Liver (tissue), 9 donors: ENCODE data around the gene CDSN. TPM values are rescaled to one million over a fixed set of nuclear protein-coding genes. Genes with fewer than 3 reads are reported as not detected.

Experiments used
- DNase-seq: peaks from one replicate; pipeline ENCODE4 v3.0.0-alpha.2; 2017; ENCODE audit warnings: low spot score
- H3K27ac ChIP-seq, 2 donors: one replicate each; pipeline ENCODE4 v1.7.0; 2013; ENCODE audit warnings: inconsistent platforms in 2 of 2, low read length in 2 of 2, control low read depth in 1 of 2, low read depth in 1 of 2, mild to moderate bottlenecking in 1 of 2
- H3K27me3 ChIP-seq, 4 donors: one replicate each; pipeline versions ENCODE4 v1.6.1 to v1.7.0; 2013; ENCODE audit warnings: low read length in 3 of 4, inconsistent platforms in 1 of 4, mild to moderate bottlenecking in 1 of 4, moderate library complexity in 1 of 4; ENCODE audit not compliant: control insufficient read depth in 4 of 4, insufficient read depth in 4 of 4
- H3K36me3 ChIP-seq, 4 donors: one replicate each; pipeline versions ENCODE4 v1.6.1 to v1.7.0; 2013; ENCODE audit warnings: low read length in 3 of 4, mild to moderate bottlenecking in 3 of 4, low read depth in 1 of 4, moderate library complexity in 1 of 4; ENCODE audit not compliant: control insufficient read depth in 4 of 4, insufficient read depth in 3 of 4
- H3K4me1 ChIP-seq, 4 donors: one replicate each; pipeline versions ENCODE4 v1.6.1 to v1.7.0; 2013; ENCODE audit warnings: low read length in 3 of 4, mild to moderate bottlenecking in 3 of 4, moderate library complexity in 1 of 4; ENCODE audit not compliant: control insufficient read depth in 4 of 4, insufficient read depth in 4 of 4
- H3K4me3 ChIP-seq, 3 donors: one replicate each; pipeline versions ENCODE4 v1.6.1 to v1.7.0; 2013; ENCODE audit warnings: low read length in 3 of 3, control low read depth in 1 of 3, low read depth in 1 of 3, mild to moderate bottlenecking in 1 of 3
- H3K9ac ChIP-seq, 2 donors: one replicate each; pipeline ENCODE4 v1.7.0; 2013; ENCODE audit warnings: low read length in 2 of 2, mild to moderate bottlenecking in 2 of 2, moderate library complexity in 2 of 2, control low read depth in 1 of 2, low read depth in 1 of 2
- H3K9me3 ChIP-seq, 4 donors: one replicate each; pipeline versions ENCODE4 v1.6.1 to v1.7.0; 2013; ENCODE audit warnings: low read length in 3 of 4; ENCODE audit not compliant: control insufficient read depth in 4 of 4
- EGR1 ChIP-seq, 2 donors: IDR thresholded peaks; 2 replicates each; pipeline ENCODE4 v1.6.1; 2016 to 2018; ENCODE audit warnings: antibody characterized with exemption in 2 of 2, low read depth in 2 of 2
- FOXA2 ChIP-seq: IDR thresholded peaks from 2 replicates; pipeline ENCODE4 v1.6.1; 2016; ENCODE audit warnings: antibody characterized with exemption
- HNF4A ChIP-seq, 2 donors: conservative IDR thresholded peaks; 2 replicates each; pipeline ENCODE4 v1.6.1; 2016; ENCODE audit warnings: antibody characterized with exemption in 2 of 2, mild to moderate bottlenecking in 2 of 2
- HNF4G ChIP-seq: IDR thresholded peaks from 2 replicates; pipeline ENCODE4 v1.6.1; 2016; ENCODE audit warnings: antibody characterized with exemption
- JUND ChIP-seq, 2 donors: IDR thresholded peaks; 2 replicates each; pipeline ENCODE4 v1.6.1; 2016; ENCODE audit warnings: antibody characterized with exemption in 2 of 2
- NR2F2 ChIP-seq: IDR thresholded peaks from 2 replicates; pipeline ENCODE4 v1.6.1; 2016; ENCODE audit warnings: antibody characterized with exemption
- RAD21 ChIP-seq, 2 donors: IDR thresholded peaks; 2 replicates each; pipeline ENCODE4 v1.6.1; 2016; ENCODE audit warnings: antibody characterized with exemption in 2 of 2, mild to moderate bottlenecking in 2 of 2
- SP1 ChIP-seq: IDR thresholded peaks from 2 replicates; pipeline ENCODE4 v1.6.1; 2018; ENCODE audit warnings: antibody characterized with exemption, mild to moderate bottlenecking
- TAF1 ChIP-seq: conservative IDR thresholded peaks from 2 replicates; pipeline ENCODE4 v1.6.1; 2016; ENCODE audit warnings: antibody characterized with exemption, mild to moderate bottlenecking
- YY1 ChIP-seq: IDR thresholded peaks from 2 replicates; pipeline ENCODE4 v1.6.1; 2016; ENCODE audit warnings: antibody characterized with exemption, mild to moderate bottlenecking
- WGBS: extraction: QIAGEN DNeasy Blood & Tissue Kit; methylation state at CpG from one replicate; pipeline ENCODE4 v1.1.7; 2013; 5-methylcytosine and 5-hydroxymethylcytosine counted together
- polyA plus RNA-seq, 2 donors: library from polyadenylated mRNA; stranded (reverse) in 1 of 2; unstranded in 1 of 2; fragments of 200-250 nt in 1 of 2; fragments of >200 nt in 1 of 2; fragmentation: Nextera tagmentation in 1 of 2; extraction: Ambion mirVana in 1 of 2; gene quantifications; one replicate each; pipeline versions ENCODE4 v1.2.1 to v1.2.3, GENCODE V29; 2013 to 2015
- total RNA-seq, 2 donors: library from RNA; depleted of rRNA; stranded (reverse); fragments of >200 nt; gene quantifications; one replicate each; pipeline ENCODE4 v1.2.3, GENCODE V29; 2014
- TF ChIP-seq, protein P1 (sequence below): IDR thresholded peaks from 2 replicates; pipeline ENCODE4 v1.6.1; 2016; ENCODE audit warnings: antibody characterized with exemption
- TF ChIP-seq, protein P2 (sequence below): IDR thresholded peaks from 2 replicates; pipeline ENCODE4 v1.6.1; 2016; ENCODE audit warnings: antibody characterized with exemption
- TF ChIP-seq, protein P3 (sequence below): fragments of 150-350 bp; IDR thresholded peaks from 2 replicates; pipeline ENCODE4 v1.5.1; 2017; ENCODE audit warnings: improper control_type of control experiment, low read depth, low read length; ENCODE audit not compliant: missing input control
- TF ChIP-seq, protein P4 (sequence below): IDR thresholded peaks from 2 replicates; pipeline ENCODE4 v1.6.1; 2016; ENCODE audit warnings: antibody characterized with exemption
- TF ChIP-seq, protein P5 (sequence below): IDR thresholded peaks from 2 replicates; pipeline ENCODE4 v1.6.1; 2016; ENCODE audit warnings: antibody characterized with exemption, mild to moderate bottlenecking
- donor health status: healthy.
- donor health status: healthy.
- donor health status: healthy.
- donor health status: healthy.
- donor health status: healthy.

The CDSN gene
- total and polyA plus RNA-seq, 4 donors: not detected

DNA sequence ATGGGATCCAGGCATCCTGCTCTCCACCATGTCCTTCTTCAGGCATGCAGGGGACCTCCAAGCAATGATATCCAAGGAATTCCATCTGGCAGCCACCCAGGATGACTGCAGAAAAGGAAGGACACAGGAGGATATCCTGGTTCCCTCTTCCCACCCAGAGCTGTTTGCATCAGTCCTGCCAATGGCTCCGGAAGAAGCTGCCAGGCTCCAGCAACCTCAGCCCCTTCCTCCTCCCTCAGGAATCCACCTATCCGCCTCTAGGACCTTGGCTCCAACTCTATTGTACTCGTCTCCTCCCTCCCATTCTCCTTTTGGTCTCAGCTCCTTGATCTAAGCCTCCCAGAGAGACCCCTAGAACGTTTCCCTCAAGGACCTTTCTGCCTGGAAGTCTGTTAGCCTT, 19.4 kb upstream of the CDSN start:
- TF ChIP-seq, protein P1, sequence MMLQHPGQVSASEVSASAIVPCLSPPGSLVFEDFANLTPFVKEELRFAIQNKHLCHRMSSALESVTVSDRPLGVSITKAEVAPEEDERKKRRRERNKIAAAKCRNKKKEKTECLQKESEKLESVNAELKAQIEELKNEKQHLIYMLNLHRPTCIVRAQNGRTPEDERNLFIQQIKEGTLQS: no peak
- TF ChIP-seq JUND (IDR thresholded peaks at IDR 0.05) (no peak), SP1 (no peak), RAD21 (IDR thresholded peaks at IDR 0.05) (no peak), HNF4A (conservative IDR thresholded peaks at IDR 0.05) (no peak), YY1 (no peak)
- H3K4me3 ChIP-seq: no peak overlapping the region
- DNase-seq: no peak
- H3K9ac ChIP-seq: no peak overlapping the region
- no peaks in the 10 kb centered on the region for H3K9me3 ChIP-seq
- H3K36me3 ChIP-seq: peaks cover 0 to 8% (median 3%) of the 10 kb centered on the region in 4 donors
- H3K27me3 ChIP-seq: no peaks in the 10 kb centered on the region
- 46% methylated on average over 4 of the region's 4 CpGs for WGBS
- peaks cover 0 to 5% (median 4%) of the 10 kb centered on the region in 4 donors for H3K4me1 ChIP-seq
- no peak overlapping the region for H3K27ac ChIP-seq

DNA sequence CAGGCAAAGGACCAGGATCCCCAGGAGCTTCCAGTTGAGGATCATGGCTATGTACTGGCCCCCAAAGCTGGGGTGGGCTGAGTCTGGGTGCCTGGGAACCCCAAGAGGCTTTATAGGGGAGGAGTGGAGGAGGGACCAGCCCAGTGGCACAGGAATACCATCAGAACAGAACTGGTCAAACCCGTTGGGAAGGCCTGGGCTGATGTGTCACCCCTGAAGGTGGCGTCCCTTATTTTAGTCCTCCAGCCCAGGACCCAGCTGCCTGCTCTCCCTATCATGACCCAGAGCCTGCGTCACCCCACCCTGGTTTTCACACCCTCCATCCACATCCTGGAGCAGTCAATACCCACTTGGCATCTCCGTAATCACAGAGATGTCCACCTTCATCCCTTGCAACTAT, 18.7 kb upstream of the CDSN start, which contains the start of gene PSORS1C2:
Gene PSORS1C2 (minus strand): TSS at position 85 of the 400 bp plus-strand sequence. CDS start 40 bp downstream, at position 45.
- H3K27ac ChIP-seq: no peak within 1 kb of the TSS
- no peak within 1 kb of the TSS for H3K4me3 ChIP-seq
- no peak within 1 kb of the TSS for H3K9ac ChIP-seq
- TF ChIP-seq TAF1: no peak
- no peak for TF ChIP-seq RAD21 (IDR thresholded peaks at IDR 0.05)
- TF ChIP-seq, protein P2, sequence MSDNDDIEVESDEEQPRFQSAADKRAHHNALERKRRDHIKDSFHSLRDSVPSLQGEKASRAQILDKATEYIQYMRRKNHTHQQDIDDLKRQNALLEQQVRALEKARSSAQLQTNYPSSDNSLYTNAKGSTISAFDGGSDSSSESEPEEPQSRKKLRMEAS: no peak
- no peak for TF ChIP-seq JUND (IDR thresholded peaks at IDR 0.05)
- TF ChIP-seq HNF4G: no peak
- TF ChIP-seq, protein P1: no peak
- TF ChIP-seq EGR1 (IDR thresholded peaks at IDR 0.05; ENCODE audit: low read depth in 2 of 2): no peak
- TF ChIP-seq, protein P3, sequence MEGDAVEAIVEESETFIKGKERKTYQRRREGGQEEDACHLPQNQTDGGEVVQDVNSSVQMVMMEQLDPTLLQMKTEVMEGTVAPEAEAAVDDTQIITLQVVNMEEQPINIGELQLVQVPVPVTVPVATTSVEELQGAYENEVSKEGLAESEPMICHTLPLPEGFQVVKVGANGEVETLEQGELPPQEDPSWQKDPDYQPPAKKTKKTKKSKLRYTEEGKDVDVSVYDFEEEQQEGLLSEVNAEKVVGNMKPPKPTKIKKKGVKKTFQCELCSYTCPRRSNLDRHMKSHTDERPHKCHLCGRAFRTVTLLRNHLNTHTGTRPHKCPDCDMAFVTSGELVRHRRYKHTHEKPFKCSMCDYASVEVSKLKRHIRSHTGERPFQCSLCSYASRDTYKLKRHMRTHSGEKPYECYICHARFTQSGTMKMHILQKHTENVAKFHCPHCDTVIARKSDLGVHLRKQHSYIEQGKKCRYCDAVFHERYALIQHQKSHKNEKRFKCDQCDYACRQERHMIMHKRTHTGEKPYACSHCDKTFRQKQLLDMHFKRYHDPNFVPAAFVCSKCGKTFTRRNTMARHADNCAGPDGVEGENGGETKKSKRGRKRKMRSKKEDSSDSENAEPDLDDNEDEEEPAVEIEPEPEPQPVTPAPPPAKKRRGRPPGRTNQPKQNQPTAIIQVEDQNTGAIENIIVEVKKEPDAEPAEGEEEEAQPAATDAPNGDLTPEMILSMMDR: no peak
- TF ChIP-seq NR2F2: no peak
- TF ChIP-seq, protein P4, sequence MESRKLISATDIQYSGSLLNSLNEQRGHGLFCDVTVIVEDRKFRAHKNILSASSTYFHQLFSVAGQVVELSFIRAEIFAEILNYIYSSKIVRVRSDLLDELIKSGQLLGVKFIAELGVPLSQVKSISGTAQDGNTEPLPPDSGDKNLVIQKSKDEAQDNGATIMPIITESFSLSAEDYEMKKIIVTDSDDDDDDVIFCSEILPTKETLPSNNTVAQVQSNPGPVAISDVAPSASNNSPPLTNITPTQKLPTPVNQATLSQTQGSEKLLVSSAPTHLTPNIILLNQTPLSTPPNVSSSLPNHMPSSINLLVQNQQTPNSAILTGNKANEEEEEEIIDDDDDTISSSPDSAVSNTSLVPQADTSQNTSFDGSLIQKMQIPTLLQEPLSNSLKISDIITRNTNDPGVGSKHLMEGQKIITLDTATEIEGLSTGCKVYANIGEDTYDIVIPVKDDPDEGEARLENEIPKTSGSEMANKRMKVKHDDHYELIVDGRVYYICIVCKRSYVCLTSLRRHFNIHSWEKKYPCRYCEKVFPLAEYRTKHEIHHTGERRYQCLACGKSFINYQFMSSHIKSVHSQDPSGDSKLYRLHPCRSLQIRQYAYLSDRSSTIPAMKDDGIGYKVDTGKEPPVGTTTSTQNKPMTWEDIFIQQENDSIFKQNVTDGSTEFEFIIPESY: no peak
- no peak for TF ChIP-seq FOXA2
- peaks cover 0 to 5% (median 4%) of the 10 kb centered on the region in 4 donors for H3K4me1 ChIP-seq
- H3K36me3 ChIP-seq: peaks cover 0 to 7% (median 2%) of the 10 kb centered on the region in 4 donors
- 93% methylated on average over 4 of the region's 4 CpGs for WGBS
- DNase-seq: no peak
- no peaks in the 10 kb centered on the region for H3K9me3 ChIP-seq
- H3K27me3 ChIP-seq: no peaks in the 10 kb centered on the region

DNA sequence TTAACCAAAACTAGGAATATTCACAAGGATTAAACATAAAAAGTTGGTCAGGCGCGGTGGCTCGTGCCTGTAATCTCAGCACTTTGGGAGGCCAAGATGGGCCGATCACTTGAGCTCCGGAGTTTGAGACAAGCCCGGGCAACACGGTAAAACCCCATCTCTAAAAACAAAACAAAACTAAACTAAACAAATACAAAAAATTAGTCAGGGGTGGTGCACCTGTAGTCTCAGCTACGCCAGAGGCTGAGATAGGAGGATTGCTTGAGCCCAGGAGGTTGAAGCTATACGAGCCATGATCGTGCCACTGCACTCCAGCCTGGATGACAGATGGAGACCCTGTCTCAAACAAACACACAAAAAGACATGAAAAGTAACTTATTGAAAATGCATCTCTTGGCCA, 15.5 kb upstream of the CDSN start:
- DNase-seq: no peak
- 85% methylated on average over 10 of the region's 10 CpGs for WGBS
- H3K27me3 ChIP-seq: no peaks in the 10 kb centered on the region
- TF ChIP-seq, protein P1: no peak
- TF ChIP-seq EGR1 (IDR thresholded peaks at IDR 0.05; ENCODE audit: low read depth in 2 of 2): no peak
- TF ChIP-seq, protein P3: no peak
- TF ChIP-seq, protein P5, sequence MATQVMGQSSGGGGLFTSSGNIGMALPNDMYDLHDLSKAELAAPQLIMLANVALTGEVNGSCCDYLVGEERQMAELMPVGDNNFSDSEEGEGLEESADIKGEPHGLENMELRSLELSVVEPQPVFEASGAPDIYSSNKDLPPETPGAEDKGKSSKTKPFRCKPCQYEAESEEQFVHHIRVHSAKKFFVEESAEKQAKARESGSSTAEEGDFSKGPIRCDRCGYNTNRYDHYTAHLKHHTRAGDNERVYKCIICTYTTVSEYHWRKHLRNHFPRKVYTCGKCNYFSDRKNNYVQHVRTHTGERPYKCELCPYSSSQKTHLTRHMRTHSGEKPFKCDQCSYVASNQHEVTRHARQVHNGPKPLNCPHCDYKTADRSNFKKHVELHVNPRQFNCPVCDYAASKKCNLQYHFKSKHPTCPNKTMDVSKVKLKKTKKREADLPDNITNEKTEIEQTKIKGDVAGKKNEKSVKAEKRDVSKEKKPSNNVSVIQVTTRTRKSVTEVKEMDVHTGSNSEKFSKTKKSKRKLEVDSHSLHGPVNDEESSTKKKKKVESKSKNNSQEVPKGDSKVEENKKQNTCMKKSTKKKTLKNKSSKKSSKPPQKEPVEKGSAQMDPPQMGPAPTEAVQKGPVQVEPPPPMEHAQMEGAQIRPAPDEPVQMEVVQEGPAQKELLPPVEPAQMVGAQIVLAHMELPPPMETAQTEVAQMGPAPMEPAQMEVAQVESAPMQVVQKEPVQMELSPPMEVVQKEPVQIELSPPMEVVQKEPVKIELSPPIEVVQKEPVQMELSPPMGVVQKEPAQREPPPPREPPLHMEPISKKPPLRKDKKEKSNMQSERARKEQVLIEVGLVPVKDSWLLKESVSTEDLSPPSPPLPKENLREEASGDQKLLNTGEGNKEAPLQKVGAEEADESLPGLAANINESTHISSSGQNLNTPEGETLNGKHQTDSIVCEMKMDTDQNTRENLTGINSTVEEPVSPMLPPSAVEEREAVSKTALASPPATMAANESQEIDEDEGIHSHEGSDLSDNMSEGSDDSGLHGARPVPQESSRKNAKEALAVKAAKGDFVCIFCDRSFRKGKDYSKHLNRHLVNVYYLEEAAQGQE: no peak
- no peak for TF ChIP-seq NR2F2

More for the DNA sequence above, 15.5 kb upstream of the CDSN start:
- peaks cover 0 to 5% (median 4%) of the 10 kb centered on the region in 4 donors for H3K4me1 ChIP-seq
- no peak overlapping the region for H3K27ac ChIP-seq
- no peaks in the 10 kb centered on the region for H3K36me3 ChIP-seq
- H3K9ac ChIP-seq: no peak overlapping the region
- no peak overlapping the region for H3K4me3 ChIP-seq
- no peaks in the 10 kb centered on the region for H3K9me3 ChIP-seq
